CD4-positive, alpha-beta T cell treated with Interleukin-6 at 100 ng/mL for 8 hours (primary cell): ENCODE data around the gene GRIA1.

ENCODE experiments used
- DNase-seq: peaks from one replicate; pipeline ENCODE4 v3.0.0-alpha.2; 2020; ENCODE audit warnings: mixed read lengths, low spot score

Gene GRIA1

DNA sequence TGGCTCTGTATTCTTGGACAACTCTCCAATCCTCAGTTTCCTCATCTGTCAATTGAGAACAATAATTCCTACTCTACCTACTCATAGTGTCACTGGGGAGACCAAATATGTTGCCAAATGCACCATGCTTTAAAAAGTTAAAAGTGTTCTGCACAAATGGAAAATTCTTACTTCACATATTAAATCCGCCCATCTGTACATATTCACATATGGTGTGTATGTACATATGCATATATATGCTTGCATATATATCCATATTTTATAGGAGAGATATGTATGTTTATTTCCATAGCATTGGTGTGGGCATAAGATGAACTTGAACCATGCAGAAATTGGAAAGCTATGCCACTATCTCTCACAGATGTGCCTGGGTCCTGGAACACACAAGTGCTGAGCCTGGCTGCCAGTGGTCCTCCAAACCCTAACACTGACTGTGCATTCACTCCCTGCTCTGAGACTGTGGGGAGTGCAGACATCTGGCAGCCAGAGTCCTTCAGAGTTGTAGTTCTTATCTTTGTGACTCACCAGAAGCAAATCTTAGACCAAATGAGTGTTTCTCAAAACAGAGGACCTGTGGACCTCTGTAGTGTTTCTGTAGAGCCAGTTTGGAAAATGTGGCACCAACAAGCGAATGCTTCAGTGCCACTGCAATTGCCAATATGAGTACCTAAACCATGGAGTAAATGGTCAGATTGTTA, 168.7 kb downstream of the GRIA1 start:
- DNase-seq = no peak

DNA sequence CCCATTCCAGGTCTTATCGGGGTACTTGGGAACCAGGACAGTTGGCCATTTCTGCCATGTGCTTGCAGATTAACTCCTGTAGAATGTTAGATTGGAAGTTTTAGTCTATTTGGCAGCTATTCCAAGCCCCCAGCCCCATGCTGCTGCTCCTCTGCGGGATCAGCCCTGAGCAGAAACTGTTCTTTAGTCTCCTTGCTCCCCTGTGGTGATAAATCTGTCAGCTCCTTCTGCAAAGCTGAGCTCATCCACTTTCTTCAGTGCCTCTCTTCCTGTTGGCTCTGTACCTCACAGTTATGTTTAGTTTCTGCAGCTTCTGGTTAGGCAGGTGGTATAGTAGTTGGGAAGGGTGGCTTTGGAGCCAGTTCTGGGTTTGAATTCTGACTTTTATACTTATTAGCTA, 170.4 kb downstream of the GRIA1 start:
- no peak for DNase-seq

DNA sequence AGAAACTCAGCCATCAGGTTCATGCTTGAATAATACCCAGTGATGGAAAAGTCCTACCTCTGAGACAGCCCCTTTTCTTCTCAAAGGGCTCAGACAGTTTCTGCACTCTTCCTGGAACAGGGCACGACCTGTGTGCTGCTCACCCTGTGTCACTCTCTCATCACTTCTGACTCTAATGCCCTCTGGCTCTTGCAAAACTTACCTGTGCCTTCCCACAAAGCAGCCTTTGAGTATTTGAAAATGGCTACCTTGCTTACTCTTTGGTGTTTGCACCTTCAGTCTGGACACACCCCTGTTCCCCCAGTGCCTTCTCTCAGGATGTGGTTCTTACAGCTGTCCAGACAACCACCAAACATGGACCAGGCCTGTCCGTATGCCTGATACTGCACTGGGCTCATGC, 171.4 kb downstream of the GRIA1 start:
- no peak for DNase-seq

DNA sequence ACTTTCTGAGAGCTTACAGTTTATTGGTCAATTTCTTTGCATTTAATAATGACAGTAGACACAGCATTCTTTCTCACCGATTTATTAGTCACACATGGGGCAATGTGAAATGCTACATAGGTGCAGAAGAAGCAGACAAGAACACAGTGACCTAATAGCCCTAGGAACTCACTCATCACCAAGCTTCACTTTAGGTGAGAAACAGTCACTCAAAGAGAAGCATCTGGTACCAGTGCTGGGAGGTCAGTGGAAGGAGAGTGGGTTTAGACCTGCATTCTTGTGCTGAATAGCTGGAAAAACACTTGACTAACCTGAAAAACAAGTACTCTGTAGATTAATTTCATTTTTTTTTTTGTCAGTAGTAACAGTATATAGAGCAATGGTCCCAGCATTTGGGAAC, 179.6 kb downstream of the GRIA1 start:
- DNase-seq = no peak

DNA sequence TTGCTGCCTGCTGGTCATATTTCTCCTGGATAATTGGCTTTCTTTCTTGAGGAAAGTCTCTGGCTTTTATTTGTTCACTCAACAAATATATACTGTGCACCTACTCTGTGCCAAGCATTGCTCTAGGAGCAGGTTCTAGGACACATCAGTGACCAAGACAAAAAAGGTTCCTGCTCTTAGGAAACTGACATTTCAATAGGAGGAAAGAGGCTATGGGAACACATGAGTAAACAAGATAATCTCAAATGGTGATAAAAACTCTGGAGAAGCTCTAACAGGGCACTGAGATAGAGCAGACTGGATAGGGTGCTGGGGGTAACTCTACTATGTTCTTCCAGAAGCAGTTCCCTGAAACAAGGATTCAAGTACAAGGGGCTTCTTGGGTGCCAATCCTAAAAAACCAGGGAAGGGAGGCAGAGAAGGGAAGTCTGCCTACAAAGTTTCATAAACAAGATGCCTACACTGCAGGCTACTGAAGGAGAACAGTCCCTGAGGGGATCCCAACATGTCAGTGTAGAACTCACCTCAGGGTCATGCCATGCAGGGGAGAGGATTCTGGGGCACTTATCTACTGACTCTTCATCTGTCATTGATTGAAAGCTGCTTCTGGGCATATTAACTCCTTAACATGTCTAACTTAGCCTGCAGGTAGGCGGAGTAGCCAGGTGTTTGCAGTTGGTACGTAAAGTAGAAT, 181.3 kb downstream of the GRIA1 start:
- DNase-seq = no peak

DNA sequence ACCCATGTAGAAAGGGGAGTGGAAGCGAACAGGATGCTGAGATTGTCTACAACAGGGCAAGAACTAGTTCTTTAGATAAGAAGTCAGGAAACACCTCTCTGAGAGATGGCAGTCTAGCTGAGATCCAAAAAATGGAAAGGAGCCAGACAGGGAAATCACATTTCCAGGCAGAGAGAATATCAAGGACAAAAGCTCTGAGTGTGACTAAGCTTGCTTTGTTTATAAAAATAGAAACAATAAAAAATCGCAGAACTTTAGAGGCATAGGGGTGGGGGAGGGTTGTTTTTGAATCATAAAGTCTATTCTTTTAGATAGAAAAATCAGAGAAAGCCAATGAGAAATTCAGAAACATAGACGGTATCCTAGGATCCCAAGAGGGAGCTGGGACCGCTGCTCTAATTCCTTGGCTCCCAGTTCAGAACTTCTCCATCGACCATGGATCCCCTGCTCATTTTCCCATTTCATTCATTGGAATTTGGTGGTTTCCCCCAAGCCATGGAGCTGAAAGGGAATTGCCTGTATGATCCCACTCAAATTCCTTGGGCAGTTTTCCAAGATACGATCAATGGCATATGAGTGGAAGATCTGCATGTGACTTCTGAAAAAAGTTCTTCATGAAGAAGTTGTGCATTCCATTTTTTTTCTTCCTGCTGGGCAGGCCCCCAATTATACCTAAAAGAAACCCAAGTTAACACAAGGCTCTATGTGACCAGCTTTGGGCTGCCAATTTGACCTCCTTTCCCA, 182.0 kb downstream of the GRIA1 start:
- DNase-seq = no peak

DNA sequence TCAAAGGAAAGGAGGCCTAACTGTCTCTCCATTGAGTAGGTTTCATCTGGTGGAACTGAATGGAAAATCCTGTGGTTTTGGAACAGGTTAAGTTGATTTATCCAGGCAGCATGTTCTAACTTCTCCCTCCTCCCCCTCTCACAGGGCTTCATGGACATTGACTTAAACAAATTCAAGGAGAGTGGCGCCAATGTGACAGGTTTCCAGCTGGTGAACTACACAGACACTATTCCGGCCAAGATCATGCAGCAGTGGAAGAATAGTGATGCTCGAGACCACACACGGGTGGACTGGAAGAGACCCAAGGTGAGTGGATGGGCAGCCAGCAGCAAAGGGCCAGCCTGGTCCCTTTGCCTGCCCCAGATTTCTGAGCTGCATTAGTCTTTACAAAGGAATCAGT, 183.9 kb downstream of the GRIA1 start:
- no peak for DNase-seq

DNA sequence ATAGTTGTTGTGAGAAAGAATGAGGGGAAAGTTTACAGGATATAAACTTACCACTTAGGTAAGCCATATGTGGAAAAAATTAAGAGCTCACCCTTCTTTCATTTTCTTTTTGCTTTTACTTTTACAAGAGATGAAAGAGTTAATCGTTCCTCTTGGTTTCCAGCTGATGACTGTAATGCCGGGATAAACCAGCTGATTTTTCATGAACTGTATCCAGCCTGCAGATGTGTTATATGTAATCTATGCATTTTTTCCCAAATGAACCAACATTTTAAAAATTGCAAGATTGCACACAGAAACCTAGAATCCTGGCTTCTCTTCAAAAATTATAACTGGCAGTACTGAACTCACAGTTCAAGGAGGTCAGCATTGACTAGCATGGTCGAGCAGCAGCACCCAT, 185.9 kb downstream of the GRIA1 start:
- no peak for DNase-seq

DNA sequence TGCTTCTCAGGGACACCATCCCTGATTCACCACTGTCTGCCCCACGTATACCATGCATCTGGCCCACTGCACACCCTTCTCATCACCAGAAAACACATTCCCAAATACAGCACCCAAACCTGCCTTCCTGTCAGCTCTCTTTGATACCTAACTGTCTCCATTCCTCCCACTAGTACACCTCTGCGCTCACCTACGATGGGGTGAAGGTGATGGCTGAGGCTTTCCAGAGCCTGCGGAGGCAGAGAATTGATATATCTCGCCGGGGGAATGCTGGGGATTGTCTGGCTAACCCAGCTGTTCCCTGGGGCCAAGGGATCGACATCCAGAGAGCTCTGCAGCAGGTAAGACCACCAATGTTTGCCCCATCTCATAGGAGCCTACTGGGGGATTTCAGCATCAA, 186.4 kb downstream of the GRIA1 start:
- no peak for DNase-seq

DNA sequence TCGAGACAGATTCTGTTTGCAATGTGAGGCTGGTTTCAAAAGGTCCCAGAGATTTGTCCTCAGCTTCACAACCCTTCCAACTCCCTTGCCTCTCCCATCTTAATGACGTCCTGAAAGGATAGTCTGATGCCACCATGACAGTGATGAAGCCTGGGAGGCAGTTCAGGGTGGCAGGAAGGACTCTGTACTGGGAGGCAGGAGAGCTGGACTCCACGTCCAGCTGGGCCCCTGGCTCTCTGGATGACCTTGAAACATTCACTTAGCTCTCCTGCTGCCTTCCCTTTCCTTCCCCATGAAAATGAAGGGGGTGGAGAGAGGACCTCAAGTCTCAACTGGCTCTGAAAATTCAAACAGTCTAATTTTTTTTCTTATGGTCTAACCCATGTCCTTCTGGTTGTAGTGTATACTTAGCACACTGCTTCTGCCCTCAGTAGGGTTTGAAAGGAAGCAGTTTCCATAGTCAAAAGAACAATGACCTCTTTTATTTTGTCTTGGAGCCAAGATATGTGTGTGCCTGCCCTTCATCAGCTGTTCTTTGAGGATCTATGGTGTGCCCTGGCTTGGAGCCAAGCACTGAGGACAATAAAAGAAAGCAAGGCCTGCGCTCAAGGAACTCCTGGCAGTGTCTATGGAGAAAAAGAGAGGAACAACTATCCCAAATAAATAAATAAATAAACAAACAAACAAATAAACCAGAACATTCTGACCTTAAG, 188.3 kb downstream of the GRIA1 start:
- no peak for DNase-seq

DNA sequence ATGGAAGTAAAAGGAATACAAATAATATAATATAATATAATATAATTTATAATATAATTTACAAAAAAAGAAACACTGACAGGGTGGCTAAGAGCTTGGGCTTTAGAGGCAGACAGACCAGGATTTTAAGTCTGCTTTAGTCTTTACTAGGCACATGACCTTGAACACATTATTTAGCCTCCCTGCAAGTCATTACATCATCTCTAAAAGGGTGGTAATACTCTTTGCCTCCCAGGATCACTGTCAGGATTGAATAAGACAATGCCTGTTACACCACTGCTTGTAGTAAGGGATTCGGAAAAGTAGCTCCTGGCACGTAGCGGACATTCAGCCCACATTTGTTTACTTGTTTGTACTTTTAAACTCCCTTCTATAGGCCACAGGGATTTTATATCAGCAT, 199.8 kb downstream of the GRIA1 start:
- DNase-seq = no peak

DNA sequence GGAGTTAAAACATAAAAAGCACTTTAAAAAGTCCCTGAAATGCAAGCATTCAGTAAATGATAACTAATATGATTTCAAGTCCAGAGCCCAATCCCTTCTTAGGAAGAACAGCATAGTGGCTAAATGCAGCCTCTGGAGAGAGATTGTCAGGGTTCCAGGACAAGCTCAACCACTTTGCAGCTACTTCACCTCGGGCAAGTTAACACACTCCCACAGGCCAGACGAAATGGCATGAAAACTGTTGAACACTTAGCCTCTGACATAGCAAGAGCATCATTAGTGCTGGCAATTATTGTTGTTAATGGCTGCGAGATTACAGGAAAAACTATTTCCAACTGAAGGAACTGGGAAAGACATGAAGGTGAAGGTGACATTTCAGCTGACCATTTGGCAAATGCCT, 205.8 kb downstream of the GRIA1 start:
- no peak for DNase-seq

DNA sequence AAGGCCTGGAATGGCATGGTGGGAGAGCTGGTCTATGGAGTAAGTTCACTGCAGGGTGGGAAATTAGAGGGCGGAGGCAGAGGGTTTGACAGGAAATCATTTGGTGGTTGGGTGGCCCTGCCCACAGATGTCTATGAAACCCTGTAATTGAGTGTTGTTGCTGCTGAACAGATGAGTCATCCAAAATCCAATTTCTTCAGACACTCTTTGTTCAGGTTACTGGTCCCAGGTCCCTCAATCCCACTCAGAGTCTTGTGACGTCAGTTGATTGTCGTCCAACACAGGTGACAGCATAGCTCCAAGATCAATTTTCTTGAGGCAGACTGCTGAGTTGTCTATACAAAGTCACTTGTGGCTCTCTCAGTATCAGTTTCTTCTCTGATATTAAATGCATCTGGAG, 208.6 kb downstream of the GRIA1 start:
- DNase-seq = no peak

DNA sequence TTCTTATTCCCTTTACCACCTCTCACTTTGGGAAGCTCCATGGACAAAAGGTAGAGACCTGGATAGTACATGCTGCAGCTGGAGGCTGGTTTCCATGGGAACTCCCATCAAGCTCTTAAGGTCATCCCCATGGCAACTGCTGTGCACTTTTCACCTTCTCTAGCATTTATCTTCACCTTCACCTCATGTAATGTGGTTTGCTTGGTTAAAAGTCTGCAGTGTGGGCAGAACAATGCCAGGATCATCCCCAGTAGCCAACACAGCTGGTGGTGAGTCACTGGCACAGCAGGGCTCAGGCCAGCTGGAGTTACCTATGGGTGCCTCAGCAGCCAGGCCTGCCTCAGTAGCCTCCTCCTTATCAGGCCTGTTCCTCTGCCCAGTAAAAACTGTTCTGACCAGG, 210.5 kb downstream of the GRIA1 start:
- DNase-seq = no peak

DNA sequence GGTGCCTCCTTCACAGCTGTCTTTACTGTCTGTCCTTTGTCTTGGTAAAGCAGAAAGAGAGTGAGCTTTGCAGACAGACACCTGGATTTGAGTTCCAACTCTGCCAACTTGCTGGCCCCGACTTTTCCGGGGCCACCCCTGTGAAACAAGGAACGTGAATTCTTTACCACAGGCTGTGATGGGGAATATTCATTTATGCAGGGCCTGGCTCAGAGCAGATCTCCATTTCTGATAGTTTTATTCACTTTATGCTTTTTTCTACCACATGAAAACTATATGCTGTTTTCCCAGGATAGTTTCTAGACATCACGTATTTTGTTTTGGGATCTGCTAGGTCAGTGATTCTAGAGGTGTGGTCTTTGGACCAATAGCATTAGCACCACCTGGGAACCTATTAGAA, 211.8 kb downstream of the GRIA1 start:
- DNase-seq = no peak

DNA sequence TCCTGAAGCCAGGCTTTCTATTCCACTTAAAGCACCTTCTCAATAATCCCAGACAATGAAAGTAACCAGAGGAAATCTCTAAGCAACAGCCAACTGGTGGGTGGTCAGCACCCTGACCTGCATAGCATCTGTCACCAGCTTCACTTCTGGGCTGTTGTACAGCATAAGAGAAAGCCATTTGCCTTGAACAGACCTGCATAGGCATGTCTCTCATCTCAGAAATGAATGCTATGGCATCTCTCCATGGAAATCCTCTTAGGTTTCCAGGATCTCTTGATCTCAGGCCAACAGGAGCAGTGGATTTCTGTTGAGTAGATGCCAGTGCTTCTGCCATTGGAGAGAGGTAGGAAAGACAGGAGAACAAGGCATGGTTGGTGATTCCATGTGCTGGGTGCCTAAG, 213.6 kb downstream of the GRIA1 start:
- DNase-seq = no peak

DNA sequence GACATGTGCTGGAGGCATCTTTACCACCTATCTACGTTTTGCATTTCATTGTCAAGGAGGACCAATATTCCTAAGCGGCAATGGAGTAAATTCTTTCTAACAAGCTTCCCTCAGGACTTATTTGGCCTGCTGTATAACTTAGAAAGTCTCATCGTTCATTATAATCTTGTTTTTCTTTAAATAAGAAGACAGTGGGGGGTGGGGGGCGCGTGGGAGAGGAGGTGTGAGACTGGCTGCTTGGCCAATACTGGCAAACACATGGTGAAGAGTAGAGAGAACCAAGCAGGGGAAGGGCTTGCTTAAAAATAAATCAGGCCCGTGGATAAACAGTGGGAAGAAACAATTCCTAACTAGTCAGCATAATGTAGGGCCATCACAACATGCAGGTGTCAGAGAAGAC, 217.2 kb downstream of the GRIA1 start:
- DNase-seq = no peak

DNA sequence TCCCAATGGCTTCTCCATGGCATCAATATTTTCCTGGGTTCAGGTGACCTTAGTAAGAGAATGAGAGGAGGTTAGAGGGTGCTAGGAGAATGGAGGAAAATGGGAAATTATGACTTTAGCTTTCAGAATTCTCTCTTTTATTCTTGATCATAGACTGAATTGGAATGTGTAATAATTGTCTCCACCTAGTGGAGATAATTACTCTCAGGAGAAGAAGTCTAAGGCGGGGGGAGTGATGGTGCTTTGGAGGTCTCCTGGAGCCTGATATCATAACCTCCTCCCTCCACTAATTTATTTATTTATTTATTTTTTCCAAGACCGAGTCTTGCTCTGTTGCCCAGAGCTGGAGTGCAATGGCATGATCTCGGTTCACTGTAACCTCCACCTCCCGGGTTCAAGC, 221.3 kb downstream of the GRIA1 start:
- DNase-seq = no peak

DNA sequence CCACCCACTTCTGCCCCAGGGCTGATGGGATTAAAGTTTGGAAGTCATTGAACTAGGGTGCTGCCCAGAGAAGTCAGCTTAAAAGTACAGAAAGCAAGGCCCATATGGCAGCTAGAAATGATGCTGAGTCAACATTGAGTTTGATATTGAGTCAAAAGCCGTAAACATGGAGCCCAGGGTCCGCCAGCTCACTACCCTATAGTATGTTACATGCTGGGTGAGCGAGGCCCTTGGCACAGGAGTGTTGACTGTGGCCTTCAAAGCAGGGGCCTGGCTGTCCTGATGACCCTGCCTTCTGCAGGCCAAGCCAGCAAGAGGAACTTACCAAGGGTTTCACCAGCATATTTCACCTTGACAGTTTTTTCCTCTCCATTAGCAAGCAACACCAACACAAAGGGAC, 222.5 kb downstream of the GRIA1 start:
- DNase-seq = no peak

DNA sequence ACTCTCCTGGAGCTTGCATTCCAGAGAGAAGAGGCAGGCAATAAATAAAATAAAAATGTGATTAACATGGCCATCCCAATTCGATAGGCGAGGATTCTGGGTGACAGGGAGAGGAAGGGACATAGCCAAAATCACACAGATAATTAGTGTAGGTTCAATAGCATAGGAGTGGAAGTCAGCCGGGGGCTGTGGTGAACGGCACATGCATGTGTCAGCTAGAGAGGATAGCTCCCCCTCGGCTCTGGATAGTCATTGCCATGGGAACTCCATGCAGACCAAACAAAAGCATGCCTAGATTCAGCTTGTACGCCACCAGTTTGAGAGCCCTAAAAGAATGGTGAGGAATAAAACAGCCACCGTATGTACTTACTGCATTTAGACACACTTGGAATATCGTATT, 223.5 kb downstream of the GRIA1 start:
- DNase-seq = no peak

DNA sequence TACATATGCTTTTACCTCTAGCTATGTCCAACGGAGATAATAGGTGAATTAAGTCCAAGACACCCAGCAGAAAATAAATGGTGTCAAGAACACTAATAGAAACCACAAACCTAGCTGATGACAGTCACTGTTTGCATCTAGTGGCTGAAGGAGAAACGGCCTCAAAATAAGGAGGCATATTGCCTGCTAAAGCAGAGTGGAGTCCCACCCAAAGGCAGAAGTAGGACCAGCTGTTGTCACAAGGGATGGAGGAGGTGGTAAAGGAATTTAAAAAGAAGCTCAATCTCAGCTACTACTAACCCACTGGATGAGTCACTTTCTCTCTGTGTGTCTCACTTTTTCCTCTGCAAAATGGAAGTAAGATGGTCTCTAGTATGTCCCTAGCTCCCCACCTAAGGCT, 224.3 kb downstream of the GRIA1 start:
- no peak for DNase-seq

DNA sequence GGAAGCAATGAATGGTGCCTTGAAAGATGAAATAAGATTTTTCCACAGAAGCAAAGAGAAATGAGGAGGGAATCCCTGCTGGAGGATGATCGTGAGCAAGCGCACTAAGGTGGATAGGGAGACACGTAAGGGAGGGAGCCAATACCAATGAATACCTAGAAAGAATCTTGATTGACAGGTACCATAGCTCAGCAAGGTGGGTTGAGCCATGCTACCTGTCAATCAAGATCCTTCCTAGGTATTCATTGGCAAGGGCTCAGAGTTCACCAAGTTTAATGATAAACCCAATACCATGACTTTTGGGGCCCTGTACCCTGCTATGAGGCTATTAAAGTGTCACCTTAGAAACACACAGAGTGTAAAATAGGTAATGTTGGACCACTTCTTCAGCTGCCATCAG, 226.8 kb downstream of the GRIA1 start:
- DNase-seq = no peak

DNA sequence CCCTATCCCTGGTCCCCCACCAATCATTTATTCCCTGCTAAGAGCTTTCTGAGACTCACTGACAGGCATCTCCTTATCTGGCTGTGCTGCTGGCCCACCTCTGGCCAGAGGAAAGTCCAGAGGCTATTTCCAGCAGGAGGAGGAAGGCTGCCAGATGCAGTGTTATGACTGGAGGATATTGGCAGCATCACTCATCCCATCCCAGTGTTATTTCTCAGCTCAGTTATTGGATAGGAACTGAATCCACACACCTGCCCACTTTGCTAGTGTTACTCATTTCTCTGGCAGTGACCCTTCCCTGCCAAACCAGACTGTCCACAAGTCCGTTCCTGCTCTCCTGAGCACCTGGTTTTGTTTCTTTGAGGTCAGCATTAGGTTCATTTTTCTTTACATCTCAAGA, 228.2 kb downstream of the GRIA1 start:
- no peak for DNase-seq
